ENCODE data around the gene LIN28A. TPM values are rescaled to one million over a fixed set of nuclear protein-coding genes. Genes with fewer than 3 reads are reported as not detected.

The LIN28A gene
- total RNA-seq, 4 donors from 2014 or later: not detected

- peaks cover 48% of the 10 kb centered on the region for H3K27me3 ChIP-seq
- H3K9me3 ChIP-seq: no peaks in the 10 kb centered on the region
- TF ChIP-seq CTCF (IDR thresholded peaks at IDR 0.05) (peak; percentile 80 to 93 (median 91)), EP300 (IDR thresholded peaks at IDR 0.05; ENCODE audit: low read depth) (no peak)
- intact Hi-C loops (cut with DNase I; ENCODE audit: low total_unique reads) (no loop called here), in situ Hi-C loops (cut with MboI; ENCODE audit: low pct_ligation_motif_present in 1 of 4, low pct_unique_long_range_greater_than_20kb in 1 of 4, low sequenced_read_pairs in 3 of 4) (no loop called here)
- H3K4me3 ChIP-seq: no peak overlapping the region
- no peaks in the 10 kb centered on the region for H3K36me3 ChIP-seq
- peak; percentile 85 for DNase-seq
- peaks cover 11 to 18% (median 15%) of the 10 kb centered on the region in 4 donors for H3K4me1 ChIP-seq
- 29 to 43% methylated on average over 9 to 26 of the region's 26 CpGs for WGBS, 2 donors (ENCODE audit: low coverage in 1 of 2)
- H3K27ac ChIP-seq: no peak overlapping the region
These were observed 46.8 kb upstream of the LIN28A start for GRCh38 chr1:26363549-26364448.

GRCh38 chr1:26364956-26365355 lies 45.7 kb upstream of the LIN28A start:
- Histone ChIP-seq H3K9me3 (no peaks in the 10 kb centered on the region), H3K4me1 (peaks cover 8 to 10% (median 10%) of the 10 kb centered on the region in 4 donors), H3K27me3 (peaks cover 46% of the 10 kb centered on the region), H3K27ac (no peak overlapping the region), H3K4me3 (no peak overlapping the region), H3K36me3 (no peaks in the 10 kb centered on the region)
- in situ Hi-C loops (cut with MboI; ENCODE audit: low pct_ligation_motif_present in 1 of 4, low pct_unique_long_range_greater_than_20kb in 1 of 4, low sequenced_read_pairs in 3 of 4) (no loop called here), intact Hi-C loops (cut with DNase I; ENCODE audit: low total_unique reads) (no loop called here)
- no peak for TF ChIP-seq EP300 (IDR thresholded peaks at IDR 0.05; ENCODE audit: low read depth)
- no peak for TF ChIP-seq POLR2A (IDR thresholded peaks at IDR 0.05)
- no peak for TF ChIP-seq POLR2AphosphoS5 (IDR thresholded peaks at IDR 0.05)
- TF ChIP-seq CTCF (IDR thresholded peaks at IDR 0.05): no peak
- 62% methylated on average over 9 of the region's 9 CpGs; no CpG with 5 or more reads in 1 of the 2 donors for WGBS, 2 donors (ENCODE audit: low coverage in 1 of 2)
- no peak for DNase-seq

- no peaks in the 10 kb centered on the region for H3K36me3 ChIP-seq
- no peaks in the 10 kb centered on the region for H3K4me1 ChIP-seq
- no peak for DNase-seq
- in situ Hi-C loops (cut with MboI; ENCODE audit: low pct_ligation_motif_present in 1 of 4, low pct_unique_long_range_greater_than_20kb in 1 of 4, low sequenced_read_pairs in 3 of 4): no loop called here
- H3K4me3 ChIP-seq: no peak overlapping the region
- intact Hi-C loops (cut with DNase I; ENCODE audit: low total_unique reads): no loop called here
- peaks cover 21% of the 10 kb centered on the region for H3K27me3 ChIP-seq
- no peak overlapping the region for H3K27ac ChIP-seq
- 85% methylated on average over 6 of the region's 6 CpGs; no CpG with 5 or more reads in 1 of the 2 donors for WGBS, 2 donors (ENCODE audit: low coverage in 1 of 2)
- H3K9me3 ChIP-seq: no peaks in the 10 kb centered on the region
- TF ChIP-seq EP300 (IDR thresholded peaks at IDR 0.05; ENCODE audit: low read depth): no peak
These were observed 43.2 kb upstream of the LIN28A start for GRCh38 chr1:26367441-26367840.

GRCh38 chr1:26368006-26368405 lies 42.6 kb upstream of the LIN28A start:
- Histone ChIP-seq H3K4me1 (no peaks in the 10 kb centered on the region), H3K36me3 (no peaks in the 10 kb centered on the region), H3K9me3 (no peaks in the 10 kb centered on the region), H3K4me3 (no peak overlapping the region), H3K27ac (no peak overlapping the region), H3K27me3 (peaks cover 18% of the 10 kb centered on the region)
- DNase-seq: no peak
- WGBS, 2 donors (ENCODE audit: low coverage in 1 of 2): 66 to 89% methylated on average over 1 to 4 of the region's 4 CpGs
- in situ Hi-C loops (cut with MboI; ENCODE audit: low pct_ligation_motif_present in 1 of 4, low pct_unique_long_range_greater_than_20kb in 1 of 4, low sequenced_read_pairs in 3 of 4): no loop called here
- intact Hi-C loops (cut with DNase I; ENCODE audit: low total_unique reads): no loop called here
- no peak for TF ChIP-seq POLR2A (IDR thresholded peaks at IDR 0.05)
- TF ChIP-seq CTCF (IDR thresholded peaks at IDR 0.05): no peak
- TF ChIP-seq EP300 (IDR thresholded peaks at IDR 0.05; ENCODE audit: low read depth): no peak
- no peak for TF ChIP-seq POLR2AphosphoS5 (IDR thresholded peaks at IDR 0.05)

Data from transverse colon (tissue), 4 donors.